Brain pericyte (primary cell): ENCODE results near the gene CAMK2G.
"Not testable (repeated sequence)": the region's sequence is repeated elsewhere in the genome, so short reads cannot be mapped to it uniquely, and the experiment has no call there.

Experiments used
- DNase-seq: peaks from one replicate; pipeline ENCODE4 v3.0.0-alpha.2; 2012; ENCODE audit warnings: low read depth, low spot score

CAMK2G gene

GRCh38 chr10:73874267-73875138 lies at the start of gene CAMK2G:
TSS of gene CAMK2G (minus strand) at chr10:73874555. CDS start at chr10:73874461, 94 bp downstream.
- DNase-seq, result no peak

- DNase-seq, result no peak
These were observed 48.4 kb upstream of the CAMK2G start for GRCh38 chr10:73922864-73923133.

- no peak for DNase-seq
These were observed 47.9 kb upstream of the CAMK2G start for GRCh38 chr10:73922007-73922863.

GRCh38 chr10:73920089-73920488 lies 45.7 kb upstream of the CAMK2G start:
- no peak for DNase-seq

GRCh38 chr10:73919481-73919880 lies 45.1 kb upstream of the CAMK2G start:
- not testable (repeated sequence) for DNase-seq

GRCh38 chr10:73917566-73918305 lies 43.4 kb upstream of the CAMK2G start:
- DNase-seq, result no peak

- no peak for DNase-seq
These were observed 42.6 kb upstream of the CAMK2G start for GRCh38 chr10:73916761-73917470.

- DNase-seq, result no peak
These were observed 41.0 kb upstream of the CAMK2G start for GRCh38 chr10:73915206-73915851.

- no peak for DNase-seq
These were observed 39.7 kb upstream of the CAMK2G start for GRCh38 chr10:73914036-73914435.

GRCh38 chr10:73911553-73912004 lies 37.2 kb upstream of the CAMK2G start:
- no peak for DNase-seq

- DNase-seq, result no peak
These were observed 36.6 kb upstream of the CAMK2G start, which contains the start of gene PLAU for GRCh38 chr10:73910764-73911552. TSS of gene PLAU (plus strand) at chr10:73911132. CDS start at chr10:73911556, 424 bp downstream.

GRCh38 chr10:73910401-73910763 lies 36.0 kb upstream of the CAMK2G start:
- DNase-seq, result no peak

GRCh38 chr10:73909540-73910115 lies 35.3 kb upstream of the CAMK2G start:
- DNase-seq, result no peak

- no peak for DNase-seq
These were observed 34.6 kb upstream of the CAMK2G start for GRCh38 chr10:73908853-73909539.

- no peak for DNase-seq
These were observed 33.6 kb upstream of the CAMK2G start for GRCh38 chr10:73907841-73908517.

- peak; percentile 97 for DNase-seq
These were observed 32.4 kb upstream of the CAMK2G start for GRCh38 chr10:73906524-73907447.
